ENCODE results near the gene CELF5.

CELF5 gene

DNA sequence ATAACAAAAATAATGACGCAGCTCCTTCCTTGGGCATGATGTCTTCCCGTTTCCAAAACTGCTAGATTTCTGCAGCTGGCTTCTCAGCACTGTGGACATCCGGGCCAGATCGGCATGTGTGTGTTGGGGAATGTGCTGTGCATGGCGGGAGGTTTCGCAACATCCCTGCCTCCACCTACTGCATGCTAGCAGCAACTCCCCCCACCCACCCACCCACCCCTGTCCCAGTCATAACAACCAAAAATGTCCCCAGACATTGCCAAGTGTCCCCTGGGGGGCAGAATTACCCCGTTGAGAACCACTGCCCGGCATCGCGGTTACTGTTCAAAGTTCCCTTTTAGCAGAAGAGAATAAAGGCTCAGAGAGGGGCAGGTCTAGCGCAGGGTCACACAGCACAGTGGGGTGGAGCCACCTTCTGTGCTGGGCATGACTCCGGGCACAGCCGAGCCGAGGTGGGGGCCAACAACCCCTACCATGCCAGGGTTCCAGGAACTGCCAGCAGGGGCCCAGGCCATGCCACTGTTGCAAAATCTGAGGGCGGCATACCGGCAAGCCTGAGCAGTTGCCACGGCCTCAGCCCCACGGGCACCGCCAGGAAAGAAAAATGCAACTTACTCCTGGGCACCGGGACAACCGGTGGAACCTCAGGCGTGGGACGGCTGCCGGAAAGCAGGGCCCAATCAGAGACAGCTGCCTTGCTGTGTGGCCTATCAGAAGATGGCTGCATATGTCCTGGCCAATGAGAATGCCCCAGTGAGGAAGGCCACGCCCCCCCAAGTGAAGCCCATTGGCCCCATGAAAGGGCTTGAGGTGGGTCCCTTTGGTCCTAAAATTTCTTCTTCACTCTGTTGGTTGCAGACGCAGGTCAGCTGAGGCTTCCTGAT lies 119.4 kb downstream of the CELF5 start:
- H3K36me3 ChIP-seq: no peaks in the 10 kb centered on the region
- H3K4me3 ChIP-seq (ENCODE audit: low read depth in 1 of 2, low read length in 1 of 2): peak overlapping the region; percentile 56 to 60
- H3K4me1 ChIP-seq (ENCODE audit: control insufficient read depth in 1 of 2, insufficient read depth in 1 of 2, low read depth in 1 of 2, low read length in 1 of 2): peaks cover 13 to 14% of the 10 kb centered on the region in 2 experiments
- peak overlapping the region; percentile 54 for H3K27ac ChIP-seq
- TF ChIP-seq, protein P1, sequence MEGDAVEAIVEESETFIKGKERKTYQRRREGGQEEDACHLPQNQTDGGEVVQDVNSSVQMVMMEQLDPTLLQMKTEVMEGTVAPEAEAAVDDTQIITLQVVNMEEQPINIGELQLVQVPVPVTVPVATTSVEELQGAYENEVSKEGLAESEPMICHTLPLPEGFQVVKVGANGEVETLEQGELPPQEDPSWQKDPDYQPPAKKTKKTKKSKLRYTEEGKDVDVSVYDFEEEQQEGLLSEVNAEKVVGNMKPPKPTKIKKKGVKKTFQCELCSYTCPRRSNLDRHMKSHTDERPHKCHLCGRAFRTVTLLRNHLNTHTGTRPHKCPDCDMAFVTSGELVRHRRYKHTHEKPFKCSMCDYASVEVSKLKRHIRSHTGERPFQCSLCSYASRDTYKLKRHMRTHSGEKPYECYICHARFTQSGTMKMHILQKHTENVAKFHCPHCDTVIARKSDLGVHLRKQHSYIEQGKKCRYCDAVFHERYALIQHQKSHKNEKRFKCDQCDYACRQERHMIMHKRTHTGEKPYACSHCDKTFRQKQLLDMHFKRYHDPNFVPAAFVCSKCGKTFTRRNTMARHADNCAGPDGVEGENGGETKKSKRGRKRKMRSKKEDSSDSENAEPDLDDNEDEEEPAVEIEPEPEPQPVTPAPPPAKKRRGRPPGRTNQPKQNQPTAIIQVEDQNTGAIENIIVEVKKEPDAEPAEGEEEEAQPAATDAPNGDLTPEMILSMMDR (IDR thresholded peaks at IDR 0.05): peak; percentile 57
- H3K27me3 ChIP-seq: no peaks in the 10 kb centered on the region
- no peaks in the 10 kb centered on the region for H3K9me3 ChIP-seq

DNA sequence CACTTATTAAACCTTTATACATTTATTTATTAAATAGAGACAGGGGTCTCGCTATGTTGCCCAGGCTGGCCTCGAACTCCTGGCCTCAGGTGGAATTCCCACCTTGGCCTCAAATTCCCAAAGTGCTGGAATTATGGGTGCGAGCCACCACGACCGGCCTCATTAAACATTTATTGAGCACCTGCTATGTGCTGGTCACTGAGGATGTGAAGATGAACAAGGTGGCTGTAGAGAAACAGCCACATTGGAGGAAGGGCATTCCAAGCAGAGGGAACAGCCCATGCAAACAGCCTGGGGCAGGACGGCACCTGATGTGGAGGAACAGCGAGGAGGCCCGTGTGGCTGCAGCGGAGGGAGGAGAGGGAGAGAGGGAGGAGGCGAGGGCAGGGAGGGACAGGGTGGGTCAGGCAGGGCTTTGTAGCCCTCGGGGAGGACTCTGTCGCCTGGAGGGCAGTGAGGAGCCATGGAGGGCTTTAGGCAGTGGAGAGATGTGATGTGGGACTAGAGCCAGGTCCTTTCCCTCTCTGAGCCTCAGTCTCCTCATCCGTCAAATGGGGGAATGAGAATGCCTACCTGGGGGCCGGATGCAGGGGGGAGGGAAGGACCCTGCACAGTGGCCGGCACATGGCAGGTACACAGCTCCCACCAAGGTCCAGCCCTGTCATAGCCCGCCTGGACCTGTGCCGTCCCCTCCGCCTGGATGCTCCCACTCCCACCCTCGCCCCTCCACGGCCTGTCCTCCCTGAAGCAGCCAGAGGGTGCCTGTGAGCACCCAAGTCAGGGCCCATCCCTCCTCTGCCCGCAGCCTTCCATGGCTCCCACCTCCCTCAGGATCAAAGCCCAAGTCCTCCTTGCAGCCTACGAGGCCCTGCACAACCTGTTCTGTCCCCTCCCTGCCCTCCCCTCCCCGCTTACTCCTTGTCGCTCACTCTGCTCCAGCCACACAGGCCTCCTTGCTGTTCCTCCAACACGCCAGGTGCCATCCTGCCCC lies 120.4 kb downstream of the CELF5 start:
- no peaks in the 10 kb centered on the region for H3K36me3 ChIP-seq
- no peaks in the 10 kb centered on the region for H3K9me3 ChIP-seq
- peaks cover 13% of the 10 kb centered on the region in 2 experiments for H3K4me1 ChIP-seq (ENCODE audit: control insufficient read depth in 1 of 2, insufficient read depth in 1 of 2, low read depth in 1 of 2, low read length in 1 of 2)
- TF ChIP-seq, protein P1 (IDR thresholded peaks at IDR 0.05): no peak
- H3K27ac ChIP-seq: no peak overlapping the region
- H3K4me3 ChIP-seq (ENCODE audit: low read depth in 1 of 2, low read length in 1 of 2): no peak overlapping the region
- H3K27me3 ChIP-seq: no peaks in the 10 kb centered on the region

DNA sequence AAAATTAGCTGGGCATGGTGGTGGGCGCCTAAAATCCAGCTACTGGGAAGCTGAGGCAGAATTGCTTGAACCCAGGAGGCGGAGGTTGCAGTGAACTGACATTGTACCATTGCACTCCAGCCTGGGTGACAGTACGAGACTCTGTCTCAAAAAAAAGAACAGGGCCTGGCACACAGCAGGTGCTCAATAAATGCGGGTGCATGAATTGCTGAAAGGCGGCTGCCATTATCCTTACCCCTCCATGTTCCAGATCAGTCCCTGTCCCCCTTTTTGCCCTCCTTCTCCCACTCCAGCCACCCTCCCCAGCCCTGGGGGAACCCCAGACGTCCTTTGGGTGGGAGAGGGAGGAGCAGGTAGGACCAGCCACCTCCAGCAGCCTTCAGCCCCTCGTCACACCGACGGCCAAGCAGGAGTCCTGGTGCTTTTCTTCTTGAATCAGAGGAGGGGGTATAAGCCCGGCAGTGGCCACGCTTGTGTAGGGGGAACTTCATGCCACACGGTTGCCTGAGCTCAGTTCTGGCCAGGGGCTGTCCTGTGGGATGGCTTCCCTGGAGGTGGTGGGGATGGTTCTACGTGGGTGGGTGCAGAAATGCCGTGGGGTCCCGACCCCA lies 121.5 kb downstream of the CELF5 start:
- peaks cover 13% of the 10 kb centered on the region in 2 experiments for H3K4me1 ChIP-seq (ENCODE audit: control insufficient read depth in 1 of 2, insufficient read depth in 1 of 2, low read depth in 1 of 2, low read length in 1 of 2)
- H3K27ac ChIP-seq: no peak overlapping the region
- no peaks in the 10 kb centered on the region for H3K36me3 ChIP-seq
- no peaks in the 10 kb centered on the region for H3K9me3 ChIP-seq
- TF ChIP-seq, protein P1 (IDR thresholded peaks at IDR 0.05): no peak
- no peaks in the 10 kb centered on the region for H3K27me3 ChIP-seq
- H3K4me3 ChIP-seq (ENCODE audit: low read depth in 1 of 2, low read length in 1 of 2): no peak overlapping the region
